ENCODE measurements around the gene CSF2RB. TPM values are rescaled to one million over a fixed set of nuclear protein-coding genes. Genes with fewer than 3 reads are reported as not detected.

CSF2RB gene
- total RNA-seq = 3.6 and 19.8 TPM in 2 replicates

DNA sequence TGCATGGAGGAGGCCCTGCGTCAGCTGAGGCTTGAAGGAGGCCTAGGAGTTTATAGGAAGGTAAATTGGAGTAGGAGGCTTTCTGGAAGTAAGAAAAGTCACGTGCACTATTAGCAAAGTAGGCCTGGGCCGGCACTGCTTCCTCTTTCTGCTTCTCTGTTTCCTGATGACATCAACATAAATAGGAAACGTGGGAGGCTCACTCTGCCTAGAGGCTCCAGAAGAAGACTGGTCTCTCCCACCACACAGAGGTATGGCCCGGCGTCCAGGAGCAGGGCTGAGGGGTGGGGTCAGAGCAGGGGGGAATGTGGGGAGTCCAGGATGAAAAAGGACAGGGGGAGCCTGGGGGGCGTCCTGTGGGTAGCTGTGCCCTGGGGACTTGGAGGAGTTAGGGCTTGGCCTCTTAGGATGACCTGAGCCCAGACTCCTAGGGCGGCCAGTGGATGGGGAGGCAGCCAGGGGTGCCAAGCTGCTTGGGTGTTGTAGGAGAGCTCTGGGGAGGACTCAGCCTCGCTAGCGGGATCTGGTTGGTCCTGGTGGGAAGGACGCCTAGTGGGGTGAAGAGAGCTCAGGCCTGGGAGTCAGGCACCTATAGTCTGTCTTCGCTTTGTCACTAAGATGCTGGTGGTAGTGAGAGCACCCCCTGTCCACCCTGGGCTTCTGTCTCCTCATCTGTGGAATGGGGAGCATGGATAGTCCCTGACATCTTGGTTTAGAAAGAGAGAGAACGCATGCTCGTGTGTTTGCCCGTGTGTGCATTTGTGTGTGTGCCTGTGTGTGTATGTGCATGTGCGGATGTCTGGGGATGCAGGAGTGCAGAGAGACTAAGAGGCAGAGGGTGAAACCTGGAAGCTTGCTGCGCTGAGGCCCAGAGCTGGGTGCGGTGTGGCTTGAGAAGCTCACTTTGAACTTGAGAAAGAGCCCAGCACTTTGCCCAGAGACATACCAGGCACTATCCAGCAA lies at the start of gene CSF2RB:
CSF2RB (plus strand) TSS at position 202 of the 963 bp plus-strand sequence. CDS start 8,580 bp downstream, outside the sequence.
- peak; percentile 9 for DNase-seq (ENCODE audit: extremely low read depth, low read depth, low spot score)

DNA sequence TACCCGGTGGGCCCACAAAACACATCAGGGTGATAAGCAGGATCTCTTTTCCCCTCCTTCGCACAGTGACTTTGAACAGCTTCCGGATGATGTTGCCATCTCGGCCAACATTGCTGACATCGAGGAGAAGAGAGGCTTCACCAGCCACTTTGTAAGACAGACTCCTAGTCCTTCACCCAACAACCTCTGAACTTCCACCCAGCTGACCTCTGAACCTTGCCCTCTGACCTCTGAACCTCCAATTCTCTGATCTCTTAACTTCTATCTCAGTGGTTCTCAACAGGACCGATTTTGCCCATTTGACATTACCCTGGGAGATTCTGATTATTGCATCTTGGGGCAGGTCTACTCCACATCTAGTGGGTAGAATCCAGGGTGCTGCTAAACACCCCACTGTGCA lies 49.4 kb upstream of the CSF2RB start:
- no peak for DNase-seq (ENCODE audit: extremely low read depth, low read depth, low spot score)

DNA sequence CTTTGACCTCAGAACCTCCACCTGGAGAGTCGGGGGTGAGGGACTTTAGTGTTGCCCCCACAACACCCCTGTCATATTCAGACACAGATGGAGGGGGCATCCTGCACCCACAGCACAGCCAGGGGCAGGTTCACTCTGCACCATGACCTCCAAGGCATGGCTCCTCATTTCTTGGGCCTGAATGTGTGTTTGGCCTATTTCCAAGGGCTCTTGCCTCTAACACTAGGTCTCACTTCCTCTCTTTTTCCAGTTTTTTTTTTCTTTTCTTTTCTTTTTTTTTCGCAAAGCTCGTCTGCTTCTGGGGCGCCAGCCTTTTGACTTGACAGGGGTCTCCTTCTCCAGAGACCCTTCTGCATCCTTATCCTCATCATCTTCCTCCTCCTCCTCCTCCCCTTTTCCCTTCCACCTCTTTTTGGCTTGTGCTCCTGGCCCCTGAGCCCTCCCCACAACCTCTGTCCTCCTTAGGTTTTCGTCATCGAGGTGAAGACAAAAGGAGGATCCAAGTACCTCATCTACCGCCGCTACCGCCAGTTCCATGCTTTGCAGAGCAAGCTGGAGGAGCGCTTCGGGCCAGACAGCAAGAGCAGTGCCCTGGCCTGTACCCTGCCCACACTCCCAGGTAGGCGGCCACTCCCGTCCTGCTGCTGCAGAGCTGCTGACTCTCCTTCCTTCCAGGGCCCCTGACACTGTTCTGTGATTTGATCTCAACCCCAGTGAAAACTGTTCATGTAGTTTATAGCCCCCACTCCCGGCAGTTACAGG lies 48.8 kb upstream of the CSF2RB start:
- DNase-seq (ENCODE audit: extremely low read depth, low read depth, low spot score) = no peak

DNA sequence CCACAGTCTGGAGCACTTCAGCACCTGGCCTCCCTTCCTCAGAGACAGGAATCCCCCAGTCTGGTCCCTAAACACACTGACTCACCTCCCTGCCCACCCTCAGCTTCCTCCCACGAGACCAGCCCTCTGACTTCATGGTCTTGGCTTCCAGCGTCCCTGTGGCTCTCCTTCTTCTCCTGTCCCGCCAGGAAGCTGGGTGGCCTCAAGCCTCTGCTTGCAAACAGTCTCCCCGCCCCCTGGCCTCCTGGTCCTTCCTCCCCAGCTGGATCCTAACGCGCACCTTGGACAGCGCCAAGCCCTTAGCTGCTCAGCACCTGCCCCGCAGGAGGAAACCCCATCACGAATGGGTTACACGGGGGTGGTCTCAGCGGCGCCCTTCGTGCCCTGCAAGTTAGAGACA lies 48.1 kb upstream of the CSF2RB start:
- no peak for DNase-seq (ENCODE audit: extremely low read depth, low read depth, low spot score)

DNA sequence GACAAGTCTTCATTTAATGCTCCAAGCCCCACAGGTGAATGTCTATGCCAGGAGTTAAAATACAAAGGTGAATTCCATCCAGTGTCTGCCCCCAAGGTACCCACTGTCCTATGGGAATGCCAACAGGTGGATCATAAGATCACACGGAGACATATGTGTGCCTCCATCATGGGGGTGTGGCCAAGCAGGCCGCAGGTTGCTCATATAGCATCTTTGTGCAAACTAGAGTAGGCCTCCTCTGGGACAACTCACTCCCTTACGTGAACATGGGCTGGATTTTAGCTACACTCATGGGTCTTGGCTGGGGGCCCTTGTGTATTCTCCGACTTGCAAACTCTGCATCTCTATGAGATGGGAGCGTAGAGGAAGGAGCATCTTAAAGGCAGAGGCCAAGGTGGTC lies 45.7 kb upstream of the CSF2RB start:
- no peak for DNase-seq (ENCODE audit: extremely low read depth, low read depth, low spot score)

DNA sequence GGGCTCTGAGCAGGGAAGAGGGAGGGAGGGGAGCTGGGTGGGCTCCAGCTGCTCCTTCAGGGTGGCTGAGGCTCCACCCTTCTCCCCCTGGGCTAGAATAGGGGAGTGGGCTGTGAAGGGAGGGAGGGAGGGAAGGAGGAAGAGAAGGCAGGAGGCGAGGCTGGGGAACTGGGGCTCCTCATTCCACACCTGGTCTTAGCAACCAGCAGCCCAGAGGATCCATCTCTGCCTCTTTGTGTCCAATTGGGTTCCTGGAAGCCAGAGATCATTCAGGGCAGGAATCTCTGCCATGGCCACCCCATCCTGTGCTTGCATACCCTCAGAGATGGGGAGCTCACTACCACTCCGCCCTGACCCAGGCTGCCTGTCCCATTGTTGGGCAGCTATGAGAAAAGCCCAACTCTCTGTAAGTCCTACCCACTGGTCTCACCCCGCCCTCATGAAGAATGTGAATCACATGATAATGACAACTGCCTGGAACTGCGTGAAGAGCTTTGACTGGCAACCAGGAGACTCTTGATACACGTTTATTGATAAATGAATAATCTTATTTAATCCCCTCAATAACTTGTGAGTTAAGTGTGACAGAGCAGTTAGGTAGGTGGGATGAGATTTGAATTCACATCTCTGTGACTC lies 44.8 kb upstream of the CSF2RB start:
- no peak for DNase-seq (ENCODE audit: extremely low read depth, low read depth, low spot score)

DNA sequence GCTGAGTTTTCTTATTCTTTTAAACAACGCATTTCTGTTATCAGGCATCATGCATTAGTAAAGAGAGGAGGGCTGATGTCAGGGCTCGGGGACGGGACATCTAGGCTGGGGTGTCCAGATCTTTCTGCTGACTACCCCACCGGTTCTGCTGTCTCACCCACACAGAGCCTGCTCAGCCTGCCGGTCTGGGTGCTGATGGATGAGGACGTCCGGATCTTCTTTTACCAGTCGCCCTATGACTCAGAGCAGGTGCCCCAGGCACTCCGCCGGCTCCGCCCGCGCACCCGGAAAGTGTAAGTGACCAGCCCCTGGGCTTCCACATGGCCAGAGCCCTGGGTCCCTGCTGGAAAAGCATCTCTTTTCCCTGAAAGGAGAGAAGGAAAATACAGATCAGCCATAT lies 43.2 kb upstream of the CSF2RB start:
- no peak for DNase-seq (ENCODE audit: extremely low read depth, low read depth, low spot score)

DNA sequence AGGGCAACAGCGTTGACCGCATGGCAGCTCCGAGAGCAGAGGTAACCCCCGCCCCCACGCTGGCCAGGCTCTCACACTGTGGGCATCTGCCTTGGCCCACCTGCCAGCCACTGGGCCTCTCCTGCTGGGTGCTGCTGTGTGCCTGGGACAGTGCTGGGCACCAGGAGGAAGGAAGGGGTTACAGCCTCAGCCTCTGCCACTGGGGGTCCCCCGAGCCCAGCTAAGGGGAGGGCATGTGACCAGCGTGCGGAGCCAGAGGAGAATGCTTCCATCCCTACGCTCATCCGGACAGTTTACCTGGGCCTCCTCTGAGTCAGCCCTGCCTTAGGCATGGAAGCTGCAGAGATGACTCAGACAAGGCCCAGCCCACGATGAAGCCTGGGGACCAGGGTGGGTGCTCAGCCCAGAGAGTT lies 41.8 kb upstream of the CSF2RB start:
- DNase-seq (ENCODE audit: extremely low read depth, low read depth, low spot score) = no peak

DNA sequence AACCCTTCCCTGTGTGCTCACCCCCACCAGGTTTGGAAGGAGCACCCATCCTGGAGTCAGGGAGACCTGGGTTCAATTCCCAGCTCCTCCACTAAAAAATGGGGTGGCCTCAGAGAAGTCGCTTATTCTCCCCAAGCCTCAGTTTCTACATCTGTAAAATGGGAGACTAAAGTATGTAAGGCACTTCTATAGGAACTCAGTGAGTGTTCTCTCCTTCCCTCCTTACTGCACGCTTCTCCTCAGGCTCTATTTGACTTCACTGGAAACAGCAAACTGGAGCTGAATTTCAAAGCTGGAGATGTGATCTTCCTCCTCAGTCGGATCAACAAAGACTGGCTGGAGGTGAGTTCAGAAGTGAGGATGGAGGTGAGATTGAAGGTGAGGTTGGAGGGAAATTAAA lies 41.3 kb upstream of the CSF2RB start:
- DNase-seq (ENCODE audit: extremely low read depth, low read depth, low spot score) = no peak

DNA sequence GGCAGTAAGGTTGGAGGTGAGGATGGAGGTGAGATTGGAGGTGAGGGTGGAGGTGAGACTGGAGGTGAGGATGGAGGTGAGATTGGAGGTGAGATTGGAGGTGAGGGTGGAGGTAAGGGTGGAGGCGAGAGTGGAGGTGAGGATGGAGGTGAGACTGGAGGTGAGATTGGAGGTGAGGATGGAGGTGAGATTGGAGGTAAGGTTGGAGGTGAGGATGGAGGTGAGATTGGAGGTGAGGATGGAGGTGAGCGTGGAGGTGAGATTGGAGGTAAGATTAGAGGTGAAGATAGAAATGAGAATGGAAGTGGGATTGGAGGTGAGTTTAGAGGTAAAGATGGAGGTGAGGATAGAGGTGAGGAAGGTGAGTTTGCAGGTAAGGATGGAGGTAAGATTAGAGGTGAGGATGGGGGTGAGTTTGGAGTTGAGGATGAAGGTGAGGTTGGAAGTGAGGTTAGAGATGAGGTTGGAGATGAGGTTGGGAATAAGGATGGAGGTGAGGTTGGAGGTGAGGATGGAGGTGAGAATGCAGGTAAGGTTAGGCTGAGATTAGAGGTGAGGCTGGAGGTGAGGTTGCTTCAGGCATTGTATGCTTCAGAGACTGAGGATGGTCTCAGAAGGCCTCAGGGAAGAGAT lies 40.4 kb upstream of the CSF2RB start:
- DNase-seq (ENCODE audit: extremely low read depth, low read depth, low spot score) = no peak

DNA sequence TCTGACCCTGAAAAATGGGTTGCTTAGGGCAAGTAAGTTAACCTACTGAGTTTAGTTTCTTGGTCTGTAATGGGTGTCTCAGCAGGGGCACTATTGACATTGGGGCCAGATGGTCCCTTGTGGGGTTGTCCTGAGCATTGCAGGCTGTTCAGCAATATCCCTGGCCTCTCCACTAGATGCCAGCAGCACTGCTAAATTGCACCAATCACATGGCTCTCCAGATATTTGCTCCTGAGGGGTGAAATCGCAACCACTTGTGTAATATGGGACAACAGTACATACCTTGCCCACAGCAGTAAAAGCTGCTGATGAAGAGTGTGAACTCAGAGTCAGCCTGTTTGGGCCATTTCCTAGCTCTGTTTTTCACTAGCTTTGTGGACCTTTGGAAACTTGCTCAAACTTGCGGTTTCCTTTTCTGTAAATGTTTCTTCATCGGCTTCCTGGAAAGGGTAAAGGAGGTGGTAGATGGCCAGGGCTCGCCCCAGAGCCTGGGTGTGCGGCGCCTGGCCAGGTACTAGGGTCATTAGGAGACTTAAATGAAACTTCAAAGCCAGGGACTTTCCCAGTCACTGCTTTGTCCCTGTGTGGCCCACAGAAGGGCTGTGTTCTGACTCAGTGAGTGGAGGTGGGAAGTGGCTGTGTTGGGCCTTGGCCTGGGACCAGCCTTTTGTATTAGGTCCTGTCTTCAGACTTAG lies 39.7 kb upstream of the CSF2RB start:
- DNase-seq (ENCODE audit: extremely low read depth, low read depth, low spot score) = no peak

DNA sequence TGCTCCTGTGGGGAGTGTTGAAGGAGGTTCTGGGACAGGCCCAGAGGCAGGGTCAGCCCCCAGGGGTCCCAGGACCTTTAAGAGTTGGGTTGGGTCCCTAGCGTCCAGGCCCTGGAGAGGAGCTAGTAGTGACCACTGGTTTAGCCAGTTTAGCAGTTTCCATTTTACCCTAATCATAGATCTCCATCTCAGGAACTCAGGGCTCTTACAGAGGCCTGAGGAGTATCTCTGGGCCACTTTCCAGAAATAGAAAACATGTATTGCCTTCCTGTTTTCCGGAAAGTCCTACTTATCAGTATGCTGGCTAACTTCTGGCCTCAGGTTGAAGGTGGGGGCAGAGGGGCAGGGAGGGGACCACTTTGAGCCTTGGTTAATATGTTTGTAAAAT lies 39.1 kb upstream of the CSF2RB start:
- no peak for DNase-seq (ENCODE audit: extremely low read depth, low read depth, low spot score)

DNA sequence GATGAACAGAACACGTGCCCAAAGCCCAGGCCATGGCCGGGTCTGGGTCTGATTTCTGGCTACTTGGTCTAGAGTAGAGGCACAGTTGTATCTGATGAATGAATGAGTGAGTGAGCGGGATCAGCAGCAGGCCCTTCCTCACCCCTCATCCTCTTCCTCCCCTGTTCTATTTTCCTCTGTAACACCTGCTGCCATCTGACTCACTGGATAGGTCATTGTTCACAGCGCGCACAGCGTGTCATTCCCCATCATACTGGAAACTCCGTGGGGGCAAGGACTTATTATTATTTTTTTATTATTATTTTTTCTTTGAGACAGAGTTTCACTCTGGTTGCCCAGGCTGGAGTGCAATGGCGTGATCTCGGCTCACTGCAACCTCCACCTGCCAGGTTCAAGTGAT lies 38.7 kb upstream of the CSF2RB start:
- DNase-seq (ENCODE audit: extremely low read depth, low read depth, low spot score) = no peak

DNA sequence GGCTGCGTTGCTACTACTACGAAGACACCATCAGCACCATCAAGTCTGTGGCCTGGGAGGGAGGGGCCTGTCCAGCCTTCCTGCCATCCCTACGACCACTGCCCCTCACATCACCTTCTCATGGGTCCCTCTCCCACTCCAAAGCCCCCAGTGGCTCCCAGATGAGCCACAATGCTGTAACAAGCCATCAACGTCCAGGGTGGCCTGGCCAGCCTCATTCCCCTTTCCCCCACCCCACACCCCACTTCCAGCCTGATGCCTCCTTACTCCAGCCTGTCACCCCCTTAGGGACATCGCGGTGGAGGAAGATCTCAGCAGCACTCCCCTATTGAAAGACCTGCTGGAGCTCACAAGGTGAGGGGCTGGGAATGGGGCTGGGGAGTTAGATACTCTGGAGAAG lies 37.7 kb upstream of the CSF2RB start:
- DNase-seq (ENCODE audit: extremely low read depth, low read depth, low spot score) = no peak

DNA sequence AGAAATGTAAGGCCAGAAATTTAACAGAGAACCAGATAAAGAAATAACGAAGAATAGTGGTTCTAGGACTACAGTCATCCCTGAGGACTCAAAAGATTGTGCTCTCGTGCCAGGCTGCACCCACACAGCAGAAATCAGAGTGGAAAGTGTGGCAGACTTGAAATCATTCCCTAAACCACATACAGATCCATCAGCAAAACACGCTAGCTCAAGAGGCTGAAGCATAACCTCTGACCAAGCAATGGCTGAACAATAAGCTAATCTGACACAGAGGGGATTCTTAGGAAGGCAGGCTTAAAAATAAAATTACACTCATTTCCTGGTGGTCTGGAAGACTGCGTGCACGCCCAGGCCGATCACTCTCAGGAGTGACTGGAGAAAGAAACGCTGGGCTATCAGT lies 33.7 kb upstream of the CSF2RB start:
- no peak for DNase-seq (ENCODE audit: extremely low read depth, low read depth, low spot score)

DNA sequence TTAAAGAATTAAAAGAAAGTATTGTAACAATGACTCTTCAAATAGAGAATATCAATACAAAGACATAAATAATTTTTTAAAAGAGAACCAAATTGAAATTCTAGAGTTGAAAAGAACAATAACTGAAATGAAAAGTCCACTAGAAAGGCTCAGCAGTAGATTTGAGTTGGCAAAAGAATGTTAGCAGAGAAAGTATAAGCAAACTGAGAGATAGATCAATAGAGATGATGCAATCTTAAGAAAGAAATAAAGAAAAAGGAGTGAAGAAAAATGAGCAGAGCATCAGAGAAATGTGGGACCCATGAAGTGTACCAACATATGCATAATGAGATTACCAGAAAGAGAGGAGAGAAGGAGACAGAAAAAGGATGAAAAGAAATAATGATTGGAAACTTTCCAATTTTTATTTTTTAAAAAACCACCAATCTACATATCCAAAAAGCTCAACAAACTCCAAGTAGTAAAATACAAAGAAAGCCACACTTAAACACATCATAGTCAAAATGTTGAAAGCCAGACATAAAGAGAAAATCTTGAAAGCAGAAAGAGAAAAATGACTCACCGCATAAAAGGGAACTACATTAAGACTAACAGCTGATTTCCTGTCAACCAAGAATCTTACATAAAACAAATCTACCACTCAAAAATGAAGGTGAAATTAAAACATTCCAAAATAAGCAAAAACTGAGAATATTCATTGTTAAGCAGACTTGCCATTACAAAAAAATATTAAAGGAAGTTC lies 31.8 kb upstream of the CSF2RB start:
- DNase-seq (ENCODE audit: extremely low read depth, low read depth, low spot score) = no peak

DNA sequence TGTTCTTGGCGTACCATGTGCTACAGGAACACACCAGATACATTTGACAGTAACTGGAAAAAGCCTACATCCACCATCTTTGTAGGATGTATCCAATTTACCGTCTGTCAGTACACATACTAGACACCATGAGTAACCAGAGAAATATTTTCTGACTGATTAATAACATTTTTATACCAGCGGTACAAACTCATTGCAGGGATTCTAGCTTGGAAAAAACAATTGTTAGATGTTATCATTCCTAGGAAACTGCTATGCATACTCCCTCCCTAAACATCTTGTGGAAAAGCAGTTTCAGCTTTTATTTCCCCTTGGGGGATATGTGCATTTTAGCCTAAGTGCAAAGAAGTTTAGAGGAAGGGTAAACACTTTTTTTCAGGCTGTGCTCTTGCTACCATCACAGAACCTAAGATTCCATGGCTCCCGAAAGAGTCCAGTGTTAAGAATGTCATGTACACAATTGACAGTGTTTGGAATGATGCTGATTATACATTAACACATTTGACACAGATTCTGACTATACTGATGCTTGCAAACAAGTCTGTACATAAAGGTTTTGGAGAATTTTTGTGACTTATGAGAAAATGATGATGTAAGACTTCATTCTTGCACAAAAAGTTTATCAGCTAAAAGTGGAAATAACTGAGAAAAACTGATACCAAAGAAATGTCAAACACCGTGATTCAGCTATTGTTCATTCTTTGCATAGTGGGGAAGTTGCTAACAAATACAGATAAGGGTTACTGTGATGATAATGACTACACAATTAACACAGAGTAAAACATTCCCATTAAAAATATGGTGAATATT lies 28.9 kb upstream of the CSF2RB start:
- peak; percentile 34 for DNase-seq (ENCODE audit: extremely low read depth, low read depth, low spot score)

DNA sequence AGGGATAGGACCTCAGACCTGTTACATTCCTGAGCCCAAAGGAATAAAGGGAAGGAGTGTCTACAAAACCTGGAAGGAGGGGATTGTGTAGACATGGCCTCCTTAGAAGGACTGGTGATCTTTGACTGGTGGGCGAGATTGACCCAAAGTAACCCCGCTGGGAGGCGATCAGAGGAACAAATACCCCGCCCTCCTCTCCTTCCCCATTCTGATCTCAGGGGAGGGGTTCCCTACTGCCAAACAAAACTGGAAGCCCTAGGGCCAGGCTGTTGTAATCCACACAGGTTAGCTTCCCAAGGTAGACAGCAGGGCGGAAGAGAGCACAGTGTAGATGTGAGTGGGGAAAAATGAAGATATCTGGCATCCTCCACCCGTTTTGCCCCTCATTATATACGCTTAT lies 28.0 kb upstream of the CSF2RB start:
- DNase-seq (ENCODE audit: extremely low read depth, low read depth, low spot score) = no peak

DNA sequence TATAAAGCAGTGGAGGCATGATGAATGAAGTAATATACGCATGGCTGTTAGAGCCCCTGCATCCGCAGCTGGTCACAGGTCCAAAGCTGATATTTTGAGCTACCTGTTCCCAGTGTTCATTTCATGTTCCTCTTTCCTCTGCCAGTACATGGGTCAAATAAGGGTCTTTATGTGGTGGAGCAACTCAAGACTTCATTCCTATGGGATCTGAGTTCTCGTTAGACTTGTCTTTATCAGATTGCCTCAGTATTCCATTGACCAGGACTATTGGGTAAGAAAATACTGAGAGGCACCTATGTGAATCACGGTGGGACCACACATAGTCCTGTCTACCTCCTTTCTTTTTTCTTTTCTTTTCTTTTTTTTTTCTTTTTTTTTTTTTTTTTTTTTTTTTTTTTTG lies 27.4 kb upstream of the CSF2RB start:
- DNase-seq (ENCODE audit: extremely low read depth, low read depth, low spot score) = no peak

All from glomerular endothelial cell (primary cell).